GM19372 (cell line): ENCODE results near the gene OVOL1.
A peak's percentile ranks its signal among the peaks of the same experiment; 100 is the strongest.
"Not testable (repeated sequence)": the region's sequence is repeated elsewhere in the genome, so short reads cannot be mapped to it uniquely, and the experiment has no call there.

ENCODE experiments used
- ATAC-seq: cut with Tn5 transposase; IDR thresholded peaks from one replicate; pipeline ENCODE4 v1.9.1; 2021; ENCODE audit warnings: mild to moderate bottlenecking, low read depth, moderate library complexity; ENCODE audit not compliant: unreplicated experiment

OVOL1 gene

GRCh38 chr11:65810046-65810868, 23.4 kb downstream of the OVOL1 start:
- ATAC-seq, result no peak

GRCh38 chr11:65811764-65812475, 25.1 kb downstream of the OVOL1 start:
- ATAC-seq, result no peak

- no peak for ATAC-seq
Measured at GRCh38 chr11:65814131-65814985, 27.5 kb downstream of the OVOL1 start.

- no peak for ATAC-seq
Measured at GRCh38 chr11:65814986-65815565, 28.2 kb downstream of the OVOL1 start.

GRCh38 chr11:65816696-65817095, 29.8 kb downstream of the OVOL1 start:
- no peak for ATAC-seq

- ATAC-seq, result no peak
Measured at GRCh38 chr11:65817312-65817834, 30.5 kb downstream of the OVOL1 start.

- ATAC-seq, result peak; percentile 77
Measured at GRCh38 chr11:65817835-65818680, 31.2 kb downstream of the OVOL1 start.

GRCh38 chr11:65821107-65821506, 34.2 kb downstream of the OVOL1 start:
- ATAC-seq, result no peak

GRCh38 chr11:65822776-65823528, 36.1 kb downstream of the OVOL1 start:
- ATAC-seq, result no peak

- no peak for ATAC-seq
Measured at GRCh38 chr11:65826984-65827735, 40.3 kb downstream of the OVOL1 start.

- no peak for ATAC-seq
Measured at GRCh38 chr11:65829459-65829858, 42.6 kb downstream of the OVOL1 start.

- not testable (repeated sequence) for ATAC-seq
Measured at GRCh38 chr11:65832231-65832630, 45.4 kb downstream of the OVOL1 start.

GRCh38 chr11:65833297-65834030, 46.6 kb downstream of the OVOL1 start, which contains the start of gene SNX32:
Gene SNX32, plus strand, starts transcription at chr11:65833963. Its CDS starts 103 bp downstream, at chr11:65834066.
- peak; percentile 81 for ATAC-seq

- no peak for ATAC-seq
Measured at GRCh38 chr11:65834202-65834601, 47.3 kb downstream of the OVOL1 start.

GRCh38 chr11:65842144-65842543, 55.3 kb downstream of the OVOL1 start:
- ATAC-seq, result no peak

- no peak for ATAC-seq
Measured at GRCh38 chr11:65843811-65844210, 56.9 kb downstream of the OVOL1 start.

- ATAC-seq, result no peak
Measured at GRCh38 chr11:65844231-65844872, 57.5 kb downstream of the OVOL1 start.
